HL-60/S4 (cell line): Measurements from ENCODE around the gene OR2F2.

Experiments used
- in situ Hi-C: fragments of 300-500 bp; cut with MboI; formaldehyde crosslinking; loops from 2 replicates; pipeline ENCODE4 v1.14.3; 2022; ENCODE audit warnings: low sequenced_read_pairs

OR2F2 gene

GRCh38 chr7:143913945-143914615 lies 21.0 kb upstream of the OR2F2 start:
- in situ Hi-C loops = no loop called here

- in situ Hi-C loops = no loop called here
Measured at GRCh38 chr7:143914938-143915652, 19.9 kb upstream of the OR2F2 start.

GRCh38 chr7:143924851-143925250 lies 10.2 kb upstream of the OR2F2 start:
- in situ Hi-C loops = no loop called here

GRCh38 chr7:143929224-143929920 lies 5.7 kb upstream of the OR2F2 start:
- in situ Hi-C loops = no loop called here

DNA sequence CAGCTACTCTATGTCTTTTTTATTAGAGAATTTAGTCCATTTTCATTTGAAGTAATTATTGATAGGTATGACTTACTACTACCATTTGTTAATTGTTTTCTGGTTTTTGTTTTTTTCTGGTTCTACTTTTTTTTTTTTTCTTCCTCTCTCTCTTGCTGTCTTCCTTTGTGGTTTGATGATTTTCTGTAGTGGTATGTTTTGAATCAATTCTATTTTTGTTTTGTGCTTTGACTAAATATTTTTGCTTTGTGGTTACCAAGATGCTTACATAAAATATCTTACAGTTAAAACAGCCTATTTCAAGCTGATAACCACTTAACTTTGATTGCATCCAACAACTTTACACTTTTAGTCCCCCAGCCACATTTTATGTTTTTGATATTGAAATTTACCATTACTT lies 3.3 kb upstream of the OR2F2 start:
- in situ Hi-C loops = no loop called here

DNA sequence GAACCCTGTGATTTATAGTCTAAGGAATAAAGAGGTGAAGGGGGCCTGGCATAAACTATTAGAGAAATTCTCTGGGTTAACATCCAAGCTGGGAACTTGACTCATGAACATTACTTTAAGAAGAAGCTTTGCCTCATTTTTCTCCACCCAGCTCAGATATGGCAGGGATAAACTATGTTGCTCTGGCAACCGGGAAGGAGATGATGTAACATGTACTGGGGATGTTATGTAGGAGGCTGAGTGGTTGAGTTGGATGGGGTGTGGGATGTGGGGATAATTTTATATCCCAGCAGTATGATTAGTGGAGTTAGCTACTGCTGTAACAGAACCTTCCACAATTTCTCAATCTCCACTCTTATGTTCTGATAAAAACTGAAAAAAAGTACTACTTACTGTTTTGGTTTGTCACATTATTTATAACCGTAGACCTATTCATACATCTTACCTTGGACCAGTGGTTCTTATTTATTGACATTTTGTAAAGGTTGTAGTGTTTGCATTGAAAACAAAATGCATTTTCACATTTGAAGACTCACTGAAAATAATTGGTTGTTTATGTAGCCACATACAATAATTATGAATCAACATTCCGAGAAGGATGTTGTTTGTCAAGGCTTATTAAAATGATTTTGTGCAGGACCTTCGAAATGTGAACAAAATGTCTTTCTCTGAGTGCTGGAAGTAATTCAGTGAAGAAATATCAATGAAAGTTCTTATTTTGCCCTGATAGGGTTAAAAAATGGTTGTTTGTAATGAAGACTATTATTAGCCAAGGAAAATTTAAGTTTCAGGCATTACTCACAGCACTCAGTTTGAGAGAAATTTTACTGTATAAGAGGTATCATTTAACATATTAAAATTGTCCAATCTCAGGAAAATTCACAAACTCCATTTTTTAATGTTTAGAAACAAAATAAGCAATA lies 1.3 kb downstream of the OR2F2 start:
- in situ Hi-C loops = no loop called here

GRCh38 chr7:143938379-143939243 lies 3.6 kb downstream of the OR2F2 start:
- in situ Hi-C loops = no loop called here

DNA sequence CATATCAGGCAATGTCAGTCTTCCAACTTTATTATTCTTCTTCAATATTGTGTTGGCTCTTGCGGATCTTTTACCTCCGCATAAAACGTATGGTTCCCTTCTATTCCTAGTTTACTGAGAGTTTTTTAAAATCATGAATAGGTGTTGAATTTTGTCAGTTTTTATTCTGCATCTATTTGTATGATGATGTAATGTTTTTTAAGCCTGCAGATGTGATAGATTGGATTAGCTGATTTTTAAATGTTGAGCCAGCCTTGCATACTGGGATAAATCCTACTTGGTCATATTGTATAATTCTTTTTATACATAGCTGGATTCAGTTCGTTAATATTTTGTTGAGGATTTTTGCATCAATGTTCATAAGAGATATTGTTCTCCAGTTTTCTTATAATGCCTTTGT lies 10.4 kb downstream of the OR2F2 start:
- in situ Hi-C loops = no loop called here

GRCh38 chr7:143947111-143947510 lies 12.1 kb downstream of the OR2F2 start:
- in situ Hi-C loops = no loop called here

- in situ Hi-C loops = no loop called here
Measured at GRCh38 chr7:143948733-143949132, 13.7 kb downstream of the OR2F2 start.

- in situ Hi-C loops = no loop called here
Measured at GRCh38 chr7:143953421-143953820, 18.4 kb downstream of the OR2F2 start.

GRCh38 chr7:143954135-143954534 lies 19.1 kb downstream of the OR2F2 start:
- in situ Hi-C loops = no loop called here

GRCh38 chr7:143954544-143954943 lies 19.5 kb downstream of the OR2F2 start, which contains the start of gene OR2F1:
Gene OR2F1, plus strand, starts transcription at chr7:143954844. Its CDS starts 5,127 bp downstream, at chr7:143959971.
- in situ Hi-C loops = no loop called here

- in situ Hi-C loops = no loop called here
Measured at GRCh38 chr7:143958781-143959180, 23.7 kb downstream of the OR2F2 start.

- in situ Hi-C loops = no loop called here
Measured at GRCh38 chr7:143960813-143961610, 26.0 kb downstream of the OR2F2 start.

DNA sequence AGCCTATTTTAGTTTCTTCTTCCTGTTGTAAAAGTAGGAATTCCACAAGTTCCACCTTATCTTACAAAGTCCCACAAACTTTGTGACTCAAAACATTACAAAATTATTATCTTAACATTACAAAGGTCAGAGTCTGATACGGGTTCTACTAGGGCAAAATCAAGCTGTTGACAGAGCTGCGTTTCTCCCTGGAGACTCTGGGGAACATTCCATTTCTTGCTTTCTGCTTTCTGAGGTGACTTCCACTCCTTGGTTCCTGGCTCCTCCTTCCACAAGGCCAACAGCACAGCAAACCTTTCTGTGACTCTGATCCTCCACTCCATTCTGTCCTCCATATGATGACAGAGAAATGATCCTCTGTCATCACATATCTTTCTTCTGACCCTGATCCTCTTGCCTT lies 30.2 kb downstream of the OR2F2 start:
- in situ Hi-C loops = no loop called here

GRCh38 chr7:143967398-143967797 lies 32.4 kb downstream of the OR2F2 start:
- in situ Hi-C loops = no loop called here

DNA sequence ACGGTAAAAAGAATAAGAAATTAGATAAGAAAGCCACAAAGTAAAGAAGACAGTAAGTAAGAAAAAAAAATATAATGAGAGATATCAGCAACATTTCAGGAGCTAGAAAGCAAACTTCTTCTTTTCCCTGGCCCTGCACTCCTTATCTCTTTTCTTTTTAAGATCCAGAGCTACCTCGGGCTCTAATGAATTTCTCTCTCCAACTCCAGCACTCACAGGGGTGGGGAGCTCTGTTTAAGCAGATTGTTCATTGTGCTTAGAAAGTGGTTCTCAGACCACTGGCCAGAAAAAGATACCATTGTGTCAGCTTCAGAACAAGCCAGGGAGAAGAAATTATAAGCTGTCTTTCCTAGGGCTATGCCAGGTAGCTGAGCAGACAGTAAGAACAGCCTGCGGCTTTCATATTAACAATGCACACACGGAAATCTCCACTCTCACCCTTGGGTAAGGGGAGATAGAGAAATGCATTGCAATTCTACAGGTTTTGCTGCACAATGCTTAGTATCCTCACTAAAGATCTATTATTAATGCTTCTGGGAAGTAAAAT lies 38.9 kb downstream of the OR2F2 start:
- in situ Hi-C loops = no loop called here

DNA sequence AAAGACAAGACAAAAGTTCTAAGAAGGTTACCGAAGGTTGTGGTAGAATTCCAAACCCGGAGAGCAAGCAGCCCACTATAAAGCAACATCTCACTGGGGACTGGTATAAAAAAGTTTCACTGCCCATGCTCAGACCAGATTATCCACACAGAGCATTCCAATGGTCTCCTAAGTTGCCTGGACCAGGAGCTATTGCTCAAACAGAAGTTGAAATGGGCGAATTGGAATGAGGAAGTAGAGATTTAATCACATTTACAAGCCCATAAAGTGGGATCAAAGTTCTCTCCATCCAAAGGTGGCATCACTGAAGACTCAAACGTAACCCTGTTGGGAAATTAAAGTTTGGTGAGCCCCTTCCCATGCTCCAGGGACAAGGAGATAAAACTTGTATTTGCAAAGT lies 39.4 kb downstream of the OR2F2 start:
- in situ Hi-C loops = no loop called here
